HCT116 (cell line): ENCODE measurements around the gene ZNF655. TPM values are rescaled to one million over a fixed set of nuclear protein-coding genes. Genes with fewer than 3 reads are reported as not detected.

Source experiments
- ATAC-seq: fragments of 200-7000 bp; cut with Tn5 transposase; 2 replicates; pipeline ENCODE4 v1.9.1; 2020; ENCODE audit warnings: mild to moderate bottlenecking, moderate library complexity
- BruUV-seq: library from RNA; stranded (reverse); fragments of 400-500 nt; replicated peaks from 2 replicates; lab custom pipeline; 2021; lab: Mats Ljungman, UMichigan
- CTCF ChIA-PET: fragments of 300-600 bp; sonication (Branson Sonifier 250); formaldehyde crosslinking; loops from one replicate; lab custom pipeline; 2021; ENCODE audit warnings: antibody characterized with exemption; lab: Charles Lee
- POLR2A ChIA-PET: fragments of 300-600, 350-600 bp; sonication (Branson Sonifier 250); formaldehyde crosslinking; loops from one replicate; lab custom pipeline; 2021; ENCODE audit warnings: antibody characterized with exemption; lab: Charles Lee
- RAD21 ChIA-PET, 2 experiments: fragments of 300-600 bp; sonication (Branson Sonifier 250); formaldehyde crosslinking; loops; one replicate each; lab custom pipeline; 2023; ENCODE audit warnings: low total read pairs in 2 of 2; ENCODE audit not compliant: uncharacterized antibody in 2 of 2, unreplicated experiment in 2 of 2, low non-redundant PET in 1 of 2; lab: Charles Lee
- DNase-seq: peaks from one replicate; pipeline ENCODE4 v3.0.0-alpha.2; 2010; ENCODE audit warnings: low read depth, low spot score
- H2AFZ ChIP-seq: fragments of 200-600 bp; shearing (Covaris generic), sonication (generic); 2 replicates; pipeline ENCODE4 v1.6.1; 2017; ENCODE audit warnings: low read depth, mixed run types, mixed read lengths, antibody characterized with exemption, low read length; ENCODE audit not compliant: poor library complexity, severe bottlenecking
- H3K27ac ChIP-seq: 2 replicates; pipeline ENCODE4 v1.5.1; 2012; ENCODE audit warnings: low read depth, low read length
- H3K27me3 ChIP-seq: fragments of 200-600 bp; sonication (generic); 2 replicates; pipeline ENCODE4 v1.6.1; 2016; ENCODE audit warnings: mixed run types, low read length, mixed read lengths; ENCODE audit not compliant: insufficient read depth
- H3K36me3 ChIP-seq, 2 experiments: fragments of 200-500 bp in 1 of 2; fragments of 200-600 bp in 1 of 2; sonication (Bioruptor generic) in 1 of 2; sonication (generic) in 1 of 2; 2 replicates each; pipeline versions ENCODE4 v1.5.1 to v1.6.1; 2014 to 2016; ENCODE audit warnings: low read length in 2 of 2, inconsistent platforms in 1 of 2, mixed read lengths in 1 of 2, mixed run types in 1 of 2; ENCODE audit not compliant: insufficient read depth in 2 of 2, control insufficient read depth in 1 of 2
- H3K4me1 ChIP-seq, 2 experiments: fragments of 200-600 bp in 1 of 2; sonication (generic) in 1 of 2; 2 replicates each; pipeline versions ENCODE4 v1.5.1 to v1.6.1; 2012 to 2017; ENCODE audit warnings: low read length in 2 of 2, inconsistent platforms in 1 of 2, mild to moderate bottlenecking in 1 of 2, mixed read lengths in 1 of 2, mixed run types in 1 of 2, moderate library complexity in 1 of 2; ENCODE audit not compliant: insufficient read depth in 2 of 2, control insufficient read depth in 1 of 2
- H3K4me2 ChIP-seq: fragments of 200-600 bp; sonication (generic); 2 replicates; pipeline ENCODE4 v1.6.1; 2017; ENCODE audit warnings: mixed run types, low read length, mixed read lengths
- H3K4me3 ChIP-seq, 2 experiments: fragments of 200-600 bp in 1 of 2; sonication (generic) in 1 of 2; replicated peaks in 1 of 2; 2 replicates each; pipeline ENCODE4 v1.5.1; 2011 to 2016; ENCODE audit warnings: low read length in 2 of 2, control low read depth in 1 of 2, low read depth in 1 of 2, mild to moderate bottlenecking in 1 of 2, mixed read lengths in 1 of 2, mixed run types in 1 of 2
- H3K79me2 ChIP-seq: fragments of 200-600 bp; sonication (generic); 2 replicates; pipeline ENCODE4 v1.6.1; 2017; ENCODE audit warnings: mild to moderate bottlenecking, mixed run types, low read length, moderate library complexity, mixed read lengths; ENCODE audit not compliant: insufficient read depth
- H3K9ac ChIP-seq: fragments of 200-600 bp; sonication (generic); 2 replicates; pipeline ENCODE4 v1.6.1; 2016; ENCODE audit warnings: low read length, mixed read lengths
- H3K9me2 ChIP-seq: fragments of 200-600 bp; sonication (generic), shearing (Covaris generic); 2 replicates; pipeline ENCODE4 v1.6.1; 2017; ENCODE audit warnings: mixed run types, mild to moderate bottlenecking, moderate library complexity; ENCODE audit not compliant: insufficient read depth
- H3K9me3 ChIP-seq, 2 experiments: fragments of 200-500 bp in 1 of 2; fragments of 200-600 bp in 1 of 2; sonication (Bioruptor generic) in 1 of 2; sonication (generic) in 1 of 2; 2 replicates each; pipeline ENCODE4 v1.6.1; 2014 to 2017; ENCODE audit warnings: low read length in 2 of 2, mixed read lengths in 2 of 2, inconsistent platforms in 1 of 2, low read depth in 1 of 2, mild to moderate bottlenecking in 1 of 2, mixed run types in 1 of 2, moderate library complexity in 1 of 2; ENCODE audit not compliant: control insufficient read depth in 1 of 2, insufficient read depth in 1 of 2
- H4K20me1 ChIP-seq: fragments of 200-600 bp; sonication (generic), shearing (Covaris generic); 2 replicates; pipeline ENCODE4 v1.6.1; 2017; ENCODE audit warnings: mixed run types, mild to moderate bottlenecking, moderate library complexity; ENCODE audit not compliant: insufficient read depth
- CEBPB ChIP-seq: IDR thresholded peaks from 2 replicates; pipeline ENCODE4 v1.6.1; 2012; ENCODE audit warnings: low read depth
- CTCF ChIP-seq, 3 experiments: fragments of 200-600 bp in 1 of 3; sonication (generic) in 1 of 3; IDR thresholded peaks in 2 of 3; conservative IDR thresholded peaks in 1 of 3; 2 replicates each; pipeline ENCODE4 v1.5.1; 2012 to 2017; ENCODE audit warnings: low read depth in 2 of 3, low read length in 2 of 3, antibody characterized with exemption in 1 of 3, borderline replicate concordance in 1 of 3, control low read depth in 1 of 3, mild to moderate bottlenecking in 1 of 3, mixed read lengths in 1 of 3, mixed run types in 1 of 3, moderate library complexity in 1 of 3; ENCODE audit not compliant: insufficient read depth in 1 of 3
- REST ChIP-seq: IDR thresholded peaks from 2 replicates; pipeline ENCODE4 v1.6.1; 2012; ENCODE audit warnings: low read depth
- SIN3A ChIP-seq: IDR thresholded peaks from 2 replicates; pipeline ENCODE4 v1.6.1; 2012; ENCODE audit warnings: low read depth
- SRF ChIP-seq: IDR thresholded peaks from 2 replicates; pipeline ENCODE4 v1.6.1; 2012; ENCODE audit warnings: low read depth
- YY1 ChIP-seq: IDR thresholded peaks from 2 replicates; pipeline ENCODE4 v1.6.1; 2011; ENCODE audit warnings: low read length, low read depth, moderate library complexity, mild to moderate bottlenecking; ENCODE audit not compliant: insufficient replicate concordance; ENCODE audit errors: extremely low read depth
- ZFX ChIP-seq: fragments of 450-650 bp; IDR thresholded peaks from 2 replicates; pipeline ENCODE4 v1.6.1; 2017
- ZNF274 ChIP-seq: fragments of 200-500 bp; sonication (Bioruptor generic); IDR thresholded peaks from 2 replicates; pipeline ENCODE4 v1.6.1; 2014; ENCODE audit warnings: mild to moderate bottlenecking, low read depth, low read length, inconsistent platforms
- intact Hi-C: fragments of 100-400 bp; cut with micrococcal nuclease; formaldehyde crosslinking; loops from 2 replicates; pipeline ENCODE4 v1.10.0; 2022
- total RNA-seq: library from RNA; stranded (reverse); gene quantifications from one replicate; pipeline ENCODE4 v1.2.1, GENCODE V29; 2021; ENCODE audit not compliant: unreplicated experiment

Gene ZNF655
- total RNA-seq, 1 experiment from 2014 or later = 45.0 TPM

DNA sequence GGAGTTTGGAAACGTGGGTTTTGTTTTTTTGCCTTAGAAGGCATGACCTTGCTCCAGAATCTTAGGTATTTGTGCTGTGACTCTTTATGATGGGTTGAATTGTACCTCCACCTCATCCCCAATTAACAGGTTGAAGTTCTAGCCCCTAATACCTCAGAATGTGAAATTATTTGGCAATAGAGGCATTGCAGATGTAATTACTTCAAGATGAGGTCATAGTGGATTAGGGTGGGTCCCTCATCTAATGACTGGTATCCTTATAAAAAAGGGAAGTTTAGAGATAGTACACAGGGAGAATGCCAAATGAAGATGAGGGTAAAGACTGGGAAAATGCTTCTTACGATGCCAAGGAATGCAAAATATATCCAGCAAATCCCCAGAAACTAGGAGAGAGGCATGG is 3.5 kb upstream of the ZNF655 start:
- Histone ChIP-seq H3K27me3 (no peaks in the 10 kb centered on the region), H4K20me1 (no peaks in the 10 kb centered on the region), H3K4me2 (no peak overlapping the region), H3K36me3 (peaks cover 2 to 3% of the 10 kb centered on the region in 2 experiments; a peak in 1 of 4 replicates), H3K4me3 (no peak overlapping the region), H3K27ac (no peak overlapping the region), H3K79me2 (peaks cover 47% of the 10 kb centered on the region), H3K9ac (no peak overlapping the region), H2AFZ (no peak overlapping the region), H3K9me2 (no peaks in the 10 kb centered on the region), H3K4me1 (peaks cover 10 to 29% of the 10 kb centered on the region in 2 experiments), H3K9me3 (no peaks in the 10 kb centered on the region)
- ChIA-PET POLR2A (no interaction called here), CTCF (no interaction called here), RAD21 (no interaction called here)
- TF ChIP-seq ZFX (no peak), REST (no peak), CTCF (IDR thresholded peaks at IDR 0.05 in 2 of 3, conservative IDR thresholded peaks at IDR 0.05 in 1 of 3; ENCODE audit: borderline replicate concordance in 1 of 3, insufficient read depth in 1 of 3, low read depth in 2 of 3, low read length in 2 of 3) (no peak), SRF (no peak), CEBPB (no peak), SIN3A (no peak), YY1 (no peak), ZNF274 (no peak)
- BruUV-seq = no TSS peak
- intact Hi-C loops = loop anchor here (5.0 kb wide), 1 partner anchor 62 kb away; the partner anchor contains the start of gene ZSCAN25
- ATAC-seq (no peak), DNase-seq (no peak)
